MCF 10A (cell line): ENCODE measurements around the gene P4HB. TPM values are rescaled to one million over a fixed set of nuclear protein-coding genes. Genes with fewer than 3 reads are reported as not detected.

Source experiments
- BruUV-seq: library from RNA; stranded (reverse); fragments of 400-500 nt; replicated peaks from 2 replicates; lab custom pipeline; 2021; lab: Mats Ljungman, UMichigan
- CTCF ChIA-PET: fragments of 300-600 bp; sonication (Branson Sonifier 250); formaldehyde crosslinking; extraction: SDS; loops from one replicate; lab custom pipeline; 2021; ENCODE audit warnings: antibody characterized with exemption, inconsistent platforms; lab: Yijun Ruan, JAX
- POLR2A ChIA-PET: fragments of 300-600, 350-650 bp; sonication (Branson Sonifier 250); formaldehyde crosslinking; extraction: SDS; loops from one replicate; lab custom pipeline; 2020; ENCODE audit warnings: antibody characterized with exemption, inconsistent platforms; lab: Yijun Ruan, JAX
- DNase-seq: peaks from one replicate; pipeline ENCODE4 v3.0.0-alpha.2; 2018; ENCODE audit not compliant: unreplicated experiment
- H3K27ac Mint-ChIP-seq: one replicate; pipeline ENCODE4 v1.8.0; 2022; ENCODE audit warnings: mild to moderate bottlenecking, low read depth, mixed read lengths; ENCODE audit not compliant: unreplicated experiment
- H3K27me3 Mint-ChIP-seq: one replicate; pipeline ENCODE4 v1.8.0; 2022; ENCODE audit warnings: mixed read lengths; ENCODE audit not compliant: insufficient read depth, unreplicated experiment
- H3K36me3 Mint-ChIP-seq: one replicate; pipeline ENCODE4 v1.8.0; 2022; ENCODE audit warnings: mild to moderate bottlenecking, moderate library complexity, mixed read lengths; ENCODE audit not compliant: insufficient read depth, unreplicated experiment
- H3K4me1 Mint-ChIP-seq: one replicate; pipeline ENCODE4 v1.8.0; 2022; ENCODE audit warnings: mixed read lengths; ENCODE audit not compliant: insufficient read depth, unreplicated experiment
- H3K4me3 Mint-ChIP-seq: one replicate; pipeline ENCODE4 v1.8.0; 2022; ENCODE audit warnings: mild to moderate bottlenecking, moderate library complexity, mixed read lengths; ENCODE audit not compliant: unreplicated experiment
- H3K9me3 Mint-ChIP-seq: one replicate; pipeline ENCODE4 v1.8.0; 2022; ENCODE audit warnings: mixed read lengths; ENCODE audit not compliant: unreplicated experiment
- CTCF ChIP-seq: fragments of 200-600 bp; IDR thresholded peaks from one replicate; pipeline ENCODE4 v1.8.0; 2022; ENCODE audit warnings: antibody characterized with exemption, mild to moderate bottlenecking; ENCODE audit not compliant: unreplicated experiment
- intact Hi-C: fragments of 100-400 bp; cut with micrococcal nuclease; formaldehyde crosslinking; loops from 2 replicates; pipeline ENCODE4 v1.14.1; 2022
- total RNA-seq: library from RNA; stranded (reverse); gene quantifications from 2 replicates; pipeline ENCODE4 v1.2.3, GENCODE V29; 2022

P4HB gene
- total RNA-seq, 1 experiment from 2014 or later, result 894 TPM

GRCh38 chr17:81884968-81885367 is 24.6 kb upstream of the P4HB start:
- POLR2A ChIA-PET, result interaction anchor here (0.6 to 3.3 kb wide), 8 partner anchors 13 to 183 kb away, joined by 3 to 21 read pairs (median 6); partner anchors contain the start of genes ARHGDIA and P4HB
- Mint-ChIP-seq H3K4me3 (no peak overlapping the region), H3K27me3 (no peaks in the 10 kb centered on the region), H3K36me3 (peaks cover 83% of the 10 kb centered on the region), H3K27ac (peak overlapping the region; percentile 43), H3K9me3 (no peaks in the 10 kb centered on the region), H3K4me1 (peaks cover 26% of the 10 kb centered on the region)
- no TSS peak for BruUV-seq
- DNase-seq, result no peak
- no peak for TF ChIP-seq CTCF
- intact Hi-C loops, result no loop called here
- CTCF ChIA-PET, result interaction anchor here (0.6 to 2.0 kb wide), 2 partner anchors 12 to 13 kb away, joined by 3 to 6 read pairs; no protein-coding TSS in a partner anchor

GRCh38 chr17:81884520-81884919 is 24.2 kb upstream of the P4HB start:
- Mint-ChIP-seq H3K4me3 (no peak overlapping the region), H3K27ac (peak overlapping the region; percentile 43), H3K4me1 (peaks cover 26% of the 10 kb centered on the region), H3K9me3 (no peaks in the 10 kb centered on the region), H3K36me3 (peaks cover 84% of the 10 kb centered on the region), H3K27me3 (no peaks in the 10 kb centered on the region)
- intact Hi-C loops, result no loop called here
- POLR2A ChIA-PET, result interaction anchor here (0.6 to 3.3 kb wide), 5 partner anchors 12 to 556 kb away, joined by 3 to 21 read pairs (median 4); partner anchors contain the start of gene ARHGDIA
- no peak for TF ChIP-seq CTCF
- DNase-seq, result no peak
- BruUV-seq, result no TSS peak
- CTCF ChIA-PET, result interaction anchor here (0.6 to 2.0 kb wide), 2 partner anchors 12 to 13 kb away, joined by 3 to 6 read pairs; no protein-coding TSS in a partner anchor

- Mint-ChIP-seq H3K27ac (no peak overlapping the region), H3K4me3 (no peak overlapping the region), H3K36me3 (peaks cover 57% of the 10 kb centered on the region), H3K9me3 (no peaks in the 10 kb centered on the region), H3K27me3 (no peaks in the 10 kb centered on the region), H3K4me1 (no peaks in the 10 kb centered on the region)
- intact Hi-C loops, result no loop called here
- no TSS peak for BruUV-seq
- TF ChIP-seq CTCF, result no peak
- DNase-seq, result no peak
- CTCF ChIA-PET, result no interaction called here
- POLR2A ChIA-PET, result interaction anchor here (0.8 to 1.3 kb wide), 3 partner anchors 14 to 38 kb away, joined by 3 to 5 read pairs (median 3); no protein-coding TSS in a partner anchor
Observed at GRCh38 chr17:81879121-81879520, 18.8 kb upstream of the P4HB start.

- intact Hi-C loops, result no loop called here
- Mint-ChIP-seq H3K4me3 (no peak overlapping the region), H3K4me1 (no peaks in the 10 kb centered on the region), H3K27me3 (no peaks in the 10 kb centered on the region), H3K9me3 (no peaks in the 10 kb centered on the region), H3K36me3 (peaks cover 52% of the 10 kb centered on the region), H3K27ac (no peak overlapping the region)
- BruUV-seq, result no TSS peak
- TF ChIP-seq CTCF, result no peak
- CTCF ChIA-PET, result no interaction called here
- DNase-seq, result no peak
- POLR2A ChIA-PET, result interaction anchor here (0.7 kb wide), 1 partner anchor 20 kb away, joined by 3 read pairs; no protein-coding TSS in a partner anchor
Observed at GRCh38 chr17:81878294-81878693, 18.0 kb upstream of the P4HB start.
